Suprapubic skin (tissue), 4 donors: ENCODE results near the gene CHRM1.

Experiments
- EP300 ChIP-seq: sonication (generic); formaldehyde crosslinking; IDR thresholded peaks from one replicate; pipeline ENCODE4 v1.6.1; 2017; ENCODE audit warnings: antibody characterized with exemption
- POLR2A ChIP-seq, 2 donors: fragments of 450-650 bp; IDR thresholded peaks; one replicate each; pipeline ENCODE4 v1.6.1; 2017; ENCODE audit warnings: antibody characterized with exemption in 2 of 2, mild to moderate bottlenecking in 2 of 2, moderate library complexity in 2 of 2
- POLR2AphosphoS5 ChIP-seq, 3 donors: sonication (generic); formaldehyde crosslinking; IDR thresholded peaks; one replicate each; pipeline ENCODE4 v1.6.1; 2017; ENCODE audit warnings: antibody characterized with exemption in 3 of 3
- TF ChIP-seq, protein P1 (sequence below), 2 donors: fragments of 200-600 bp in 1 of 2; fragments of 450-650 bp in 1 of 2; sonication (generic) in 1 of 2; IDR thresholded peaks; one replicate each; pipeline ENCODE4 v1.5.1; 2016 to 2019; ENCODE audit warnings: antibody characterized with exemption in 2 of 2, mild to moderate bottlenecking in 1 of 2, moderate library complexity in 1 of 2

DNA sequence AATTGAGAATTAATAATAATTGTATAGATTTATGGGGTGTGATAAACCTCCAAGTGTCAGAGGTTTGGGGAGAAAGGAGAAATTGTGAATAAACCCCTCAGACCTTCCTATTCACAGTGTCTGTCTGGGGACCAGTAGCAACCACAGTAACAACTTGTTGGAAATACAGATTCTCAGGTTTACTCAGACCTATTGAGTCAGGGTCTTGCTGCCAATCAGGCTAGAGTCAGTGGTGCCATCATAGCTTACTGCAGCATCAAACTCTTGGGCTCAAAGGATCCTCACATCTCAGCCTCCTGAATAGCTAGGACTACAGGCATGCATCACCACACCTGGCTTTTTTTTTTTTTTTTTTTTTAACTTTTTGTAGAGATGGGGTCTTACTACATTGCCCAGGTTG, 23.1 kb downstream of the CHRM1 start:
- TF ChIP-seq, protein P1, sequence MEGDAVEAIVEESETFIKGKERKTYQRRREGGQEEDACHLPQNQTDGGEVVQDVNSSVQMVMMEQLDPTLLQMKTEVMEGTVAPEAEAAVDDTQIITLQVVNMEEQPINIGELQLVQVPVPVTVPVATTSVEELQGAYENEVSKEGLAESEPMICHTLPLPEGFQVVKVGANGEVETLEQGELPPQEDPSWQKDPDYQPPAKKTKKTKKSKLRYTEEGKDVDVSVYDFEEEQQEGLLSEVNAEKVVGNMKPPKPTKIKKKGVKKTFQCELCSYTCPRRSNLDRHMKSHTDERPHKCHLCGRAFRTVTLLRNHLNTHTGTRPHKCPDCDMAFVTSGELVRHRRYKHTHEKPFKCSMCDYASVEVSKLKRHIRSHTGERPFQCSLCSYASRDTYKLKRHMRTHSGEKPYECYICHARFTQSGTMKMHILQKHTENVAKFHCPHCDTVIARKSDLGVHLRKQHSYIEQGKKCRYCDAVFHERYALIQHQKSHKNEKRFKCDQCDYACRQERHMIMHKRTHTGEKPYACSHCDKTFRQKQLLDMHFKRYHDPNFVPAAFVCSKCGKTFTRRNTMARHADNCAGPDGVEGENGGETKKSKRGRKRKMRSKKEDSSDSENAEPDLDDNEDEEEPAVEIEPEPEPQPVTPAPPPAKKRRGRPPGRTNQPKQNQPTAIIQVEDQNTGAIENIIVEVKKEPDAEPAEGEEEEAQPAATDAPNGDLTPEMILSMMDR (IDR thresholded peaks at IDR 0.05): no peak
- TF ChIP-seq POLR2A (IDR thresholded peaks at IDR 0.05) (no peak), POLR2AphosphoS5 (IDR thresholded peaks at IDR 0.05) (no peak), EP300 (no peak)
